Erythroblast (primary cell): ENCODE results near the gene MUC5AC.

Experiments used
- GATA1 ChIP-seq: IDR thresholded peaks from 2 replicates; pipeline ENCODE4 v1.6.1; 2011; ENCODE audit warnings: low read depth, mild to moderate bottlenecking, control low read depth, low read length, moderate library complexity
- POLR2A ChIP-seq: IDR thresholded peaks from 2 replicates; pipeline ENCODE4 v1.6.1; 2011; ENCODE audit warnings: mild to moderate bottlenecking, low read length

DNA sequence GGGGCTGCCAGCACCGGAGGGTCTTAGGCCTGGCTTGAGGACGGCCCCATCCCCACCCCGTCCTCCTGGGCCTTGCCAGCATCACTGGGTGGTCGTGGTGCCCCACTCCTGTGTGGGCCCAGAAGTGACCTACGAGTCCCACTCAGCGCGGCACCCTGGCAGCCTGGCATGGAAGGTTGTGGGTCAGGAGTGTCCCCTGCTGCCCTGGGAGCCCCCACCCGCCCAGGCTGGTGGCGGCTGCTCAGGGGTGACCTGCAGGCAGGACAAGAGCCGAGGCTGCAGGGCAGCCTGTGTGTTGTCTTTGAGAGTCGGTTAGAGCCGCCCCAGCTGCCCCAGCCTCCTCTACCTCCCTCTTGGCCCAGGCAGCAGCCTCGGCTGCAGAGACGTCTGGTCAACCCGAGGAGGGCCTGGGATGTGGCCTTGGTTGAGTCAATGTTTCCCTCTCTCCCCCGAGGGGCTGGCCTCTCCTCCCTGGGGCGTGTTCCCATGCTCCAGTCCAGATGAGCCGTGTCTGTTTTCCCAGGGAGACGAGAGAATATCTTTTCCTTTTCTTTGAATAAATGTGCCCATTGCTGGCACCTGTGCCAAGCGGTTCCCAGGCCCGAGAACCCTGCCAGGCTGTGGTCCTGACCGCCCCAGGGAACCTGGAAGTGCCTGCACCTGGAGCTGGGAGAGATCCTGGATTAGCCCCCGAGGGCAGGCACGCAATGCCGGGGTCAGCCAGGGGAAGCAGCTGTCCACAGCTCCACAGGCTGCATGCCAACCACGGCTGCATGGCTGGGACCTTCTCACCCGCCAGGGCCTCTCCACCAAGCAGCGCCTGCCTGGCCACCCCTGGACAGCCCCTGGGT, 35.7 kb upstream of the MUC5AC start:
- TF ChIP-seq POLR2A (no peak), GATA1 (no peak)
